Ovary (tissue), 3 donors: Measurements from ENCODE around the gene IL1RAP.

Source experiments
- CTCF ChIP-seq, 3 donors: fragments of 450-650 bp in 2 of 3; fragments of 200-600 bp in 1 of 3; IDR thresholded peaks; one replicate each; pipeline versions ENCODE4 v1.5.1 to v1.8.0; 2016 to 2022; ENCODE audit warnings: antibody characterized with exemption in 3 of 3, mild to moderate bottlenecking in 1 of 3
- POLR2A ChIP-seq: fragments of 450-650 bp; IDR thresholded peaks from one replicate; pipeline ENCODE4 v1.6.1; 2017; ENCODE audit warnings: antibody characterized with exemption, mild to moderate bottlenecking, moderate library complexity
- donor health status: DM: no; HTN: no; CAD: no.

DNA sequence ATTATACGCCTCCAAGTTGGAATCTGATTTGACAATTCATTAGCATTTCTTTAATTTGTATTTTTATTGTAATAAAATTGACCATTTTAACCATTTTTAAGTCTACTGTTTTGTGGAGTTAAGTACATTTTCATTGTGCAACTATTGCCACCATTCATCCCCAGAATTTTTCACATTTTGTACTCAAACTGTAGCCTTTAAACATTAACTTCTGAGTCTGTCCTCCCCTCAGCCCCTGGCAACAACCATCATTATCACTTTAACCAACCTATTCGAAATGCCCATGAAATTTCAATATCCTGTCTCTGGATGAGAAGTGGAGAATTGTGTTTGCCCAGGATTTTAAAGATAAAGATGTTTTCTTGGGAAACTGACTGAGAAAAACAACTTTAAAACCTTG is 27.7 kb downstream of the IL1RAP start:
- no peak for TF ChIP-seq CTCF (IDR thresholded peaks at IDR 0.05)
- TF ChIP-seq POLR2A = no peak
